Suprapubic skin (tissue), 2 donors: Measurements from ENCODE around the gene ZNF680.

Experiments used
- EP300 ChIP-seq: sonication (generic); formaldehyde crosslinking; IDR thresholded peaks from one replicate; pipeline ENCODE4 v1.6.1; 2017; ENCODE audit warnings: antibody characterized with exemption
- POLR2A ChIP-seq, 2 donors: fragments of 450-650 bp; IDR thresholded peaks; one replicate each; pipeline ENCODE4 v1.6.1; 2017; ENCODE audit warnings: antibody characterized with exemption in 2 of 2, mild to moderate bottlenecking in 2 of 2, moderate library complexity in 2 of 2

DNA sequence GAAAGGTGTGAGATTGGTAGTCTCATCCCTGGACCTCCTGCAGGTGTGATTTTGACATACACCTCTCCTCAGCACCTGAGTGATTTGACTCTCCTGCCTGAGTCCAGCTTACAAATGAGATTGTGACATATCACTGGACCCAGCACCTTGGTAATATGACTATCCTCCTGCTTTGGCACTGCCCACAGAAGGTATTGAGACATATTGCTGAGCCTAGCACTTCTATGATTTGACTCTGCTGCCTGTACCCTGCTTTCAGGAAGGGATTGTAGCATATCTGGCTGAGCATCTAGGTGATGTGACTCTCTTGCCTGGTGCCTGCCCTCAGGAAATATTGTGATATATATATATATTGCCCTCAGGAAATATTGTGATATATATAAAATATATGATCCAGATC lies 43.5 kb upstream of the ZNF680 start:
- TF ChIP-seq EP300, result no peak
- no peak for TF ChIP-seq POLR2A (IDR thresholded peaks at IDR 0.05)
